ENCODE measurements around the gene OR5K2. TPM values are rescaled to one million over a fixed set of nuclear protein-coding genes. Genes with fewer than 3 reads are reported as not detected.

Gene OR5K2
- total RNA-seq, 1 experiment from 2014 or later = not detected

- ChIA-PET POLR2A (ENCODE audit: low non-redundant PET) (no interaction called here), CTCF (no interaction called here)
- Histone ChIP-seq H3K9me3 (ENCODE audit: low read depth, low read length, poor library complexity, severe bottlenecking) (no peaks in the 10 kb centered on the region), H3K4me3 (ENCODE audit: low read depth, low read length, poor library complexity, severe bottlenecking) (no peak overlapping the region), H3K36me3 (ENCODE audit: insufficient read depth, low read length, poor library complexity, severe bottlenecking) (no peaks in the 10 kb centered on the region), H3K4me1 (ENCODE audit: insufficient read depth, low read length, poor library complexity, severe bottlenecking) (no peaks in the 10 kb centered on the region), H3K27ac (ENCODE audit: low read depth, low read length, poor library complexity, severe bottlenecking) (no peak overlapping the region), H3K27me3 (replicated peaks; ENCODE audit: insufficient read depth, low read depth, low read length, poor library complexity) (no peaks in the 10 kb centered on the region)
- no peak for TF ChIP-seq CTCF (conservative IDR thresholded peaks at IDR 0.05; ENCODE audit: low read depth, low read length)
- TF ChIP-seq EZH2 (IDR thresholded peaks at IDR 0.05; ENCODE audit: borderline replicate concordance, low read depth, low read length, poor library complexity, severe bottlenecking) = no peak
- no TSS peak for BruUV-seq (replicated peaks)
- intact Hi-C loops (cut with micrococcal nuclease; ENCODE audit: unreplicated experiment) = no loop called here
- no peak for DNase-seq (ENCODE audit: low spot score)
These were observed 13.9 kb upstream of the OR5K2 start for GRCh38 chr3:98483626-98484025.

DNA sequence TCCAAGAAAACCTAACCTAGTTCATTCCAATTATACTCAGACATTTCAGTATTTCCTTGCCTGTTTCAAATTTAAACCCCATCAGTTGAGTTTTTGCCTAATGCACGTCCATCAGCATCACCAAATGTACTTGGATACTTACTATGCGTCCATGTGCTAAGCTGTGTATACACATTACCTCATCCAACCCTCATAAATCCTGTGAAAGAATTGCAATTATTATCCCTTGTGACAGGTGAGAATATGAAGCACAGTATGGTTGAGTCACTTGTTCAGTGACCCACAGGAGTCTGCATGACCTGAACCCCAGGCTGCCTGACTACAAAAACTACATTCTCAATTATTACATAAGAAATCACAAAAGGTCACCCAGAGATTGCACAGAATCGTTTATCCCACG is 2.5 kb downstream of the OR5K2 start:
- BruUV-seq (replicated peaks) = no TSS peak
- no peak for DNase-seq (ENCODE audit: low spot score)
- no peak for TF ChIP-seq CTCF (conservative IDR thresholded peaks at IDR 0.05; ENCODE audit: low read depth, low read length)
- no peaks in the 10 kb centered on the region for H3K4me1 ChIP-seq (ENCODE audit: insufficient read depth, low read length, poor library complexity, severe bottlenecking)
- H3K27ac ChIP-seq (ENCODE audit: low read depth, low read length, poor library complexity, severe bottlenecking) = no peak overlapping the region
- POLR2A ChIA-PET (ENCODE audit: low non-redundant PET) = no interaction called here
- intact Hi-C loops (cut with micrococcal nuclease; ENCODE audit: unreplicated experiment) = no loop called here
- H3K36me3 ChIP-seq (ENCODE audit: insufficient read depth, low read length, poor library complexity, severe bottlenecking) = no peaks in the 10 kb centered on the region
- CTCF ChIA-PET = no interaction called here
- peaks cover 38% of the 10 kb centered on the region for H3K27me3 ChIP-seq (replicated peaks; ENCODE audit: insufficient read depth, low read depth, low read length, poor library complexity)
- H3K9me3 ChIP-seq (ENCODE audit: low read depth, low read length, poor library complexity, severe bottlenecking) = no peaks in the 10 kb centered on the region
- no peak overlapping the region for H3K4me3 ChIP-seq (ENCODE audit: low read depth, low read length, poor library complexity, severe bottlenecking)

- no peak overlapping the region for H3K27ac ChIP-seq (ENCODE audit: low read depth, low read length, poor library complexity, severe bottlenecking)
- ChIA-PET POLR2A (ENCODE audit: low non-redundant PET) (no interaction called here), CTCF (no interaction called here)
- TF ChIP-seq EZH2 (IDR thresholded peaks at IDR 0.05; ENCODE audit: borderline replicate concordance, low read depth, low read length, poor library complexity, severe bottlenecking) (no peak), CTCF (conservative IDR thresholded peaks at IDR 0.05; ENCODE audit: low read depth, low read length) (no peak)
- no peaks in the 10 kb centered on the region for H3K9me3 ChIP-seq (ENCODE audit: low read depth, low read length, poor library complexity, severe bottlenecking)
- no peaks in the 10 kb centered on the region for H3K36me3 ChIP-seq (ENCODE audit: insufficient read depth, low read length, poor library complexity, severe bottlenecking)
- no TSS peak for BruUV-seq (replicated peaks)
- peaks cover 26% of the 10 kb centered on the region for H3K27me3 ChIP-seq (replicated peaks; ENCODE audit: insufficient read depth, low read depth, low read length, poor library complexity)
- DNase-seq (ENCODE audit: low spot score) = no peak
- H3K4me3 ChIP-seq (ENCODE audit: low read depth, low read length, poor library complexity, severe bottlenecking) = no peak overlapping the region
- H3K4me1 ChIP-seq (ENCODE audit: insufficient read depth, low read length, poor library complexity, severe bottlenecking) = no peaks in the 10 kb centered on the region
- intact Hi-C loops (cut with micrococcal nuclease; ENCODE audit: unreplicated experiment) = no loop called here
These were observed 3.8 kb downstream of the OR5K2 start for GRCh38 chr3:98501270-98501669.

Measured in A673 (cell line).